WTC11 (cell line): ENCODE data around the gene GPR152. TPM values are rescaled to one million over a fixed set of nuclear protein-coding genes. Genes with fewer than 3 reads are reported as not detected.

Experiments used
- ATAC-seq: fragments of 200-7000 bp; cut with Tn5 transposase; 2 replicates; pipeline ENCODE4 v1.10.0; 2021; ENCODE audit warnings: mild to moderate bottlenecking, moderate library complexity
- CTCF ChIA-PET: fragments of 300-600 bp; sonication (Branson Sonifier 250); formaldehyde crosslinking; loops from one replicate; lab custom pipeline; 2021; ENCODE audit warnings: antibody characterized with exemption; lab: Charles Lee
- POLR2A ChIA-PET: fragments of 350-600 bp; sonication (Branson Sonifier 250); formaldehyde crosslinking; loops from one replicate; lab custom pipeline; 2021; ENCODE audit warnings: antibody characterized with exemption; lab: Charles Lee
- DNase-seq: peaks from one replicate; pipeline ENCODE4 v3.0.0; 2021; ENCODE audit warnings: low spot score
- H3K27ac Mint-ChIP-seq: 2 replicates; pipeline ENCODE4 v1.8.0; 2021; ENCODE audit warnings: mixed read lengths
- H3K27me3 Mint-ChIP-seq: 2 replicates; pipeline ENCODE4 v1.8.0; 2021; ENCODE audit warnings: low read depth, mild to moderate bottlenecking, moderate library complexity, mixed read lengths
- H3K36me3 Mint-ChIP-seq: 2 replicates; pipeline ENCODE4 v1.8.0; 2021; ENCODE audit warnings: mixed read lengths
- H3K4me1 Mint-ChIP-seq: 2 replicates; pipeline ENCODE4 v1.8.0; 2022; ENCODE audit warnings: mixed read lengths
- H3K4me3 Mint-ChIP-seq: 2 replicates; pipeline ENCODE4 v1.8.0; 2021; ENCODE audit warnings: mild to moderate bottlenecking, moderate library complexity, mixed read lengths
- H3K9me3 Mint-ChIP-seq: 2 replicates; pipeline ENCODE4 v1.8.0; 2021; ENCODE audit warnings: mixed read lengths
- AR ChIP-seq: fragments of 250-450 bp; sonication (Bioruptor Pico); IDR thresholded peaks from 2 replicates; pipeline ENCODE4 v1.9.0; 2021; ENCODE audit warnings: mild to moderate bottlenecking
- ATF1 ChIP-seq: sonication (generic); formaldehyde crosslinking; IDR thresholded peaks from 2 replicates; pipeline ENCODE4 v1.8.1; 2023; ENCODE audit warnings: mild to moderate bottlenecking, moderate library complexity, missing genetic modification reagents
- CBFB ChIP-seq: sonication (generic); formaldehyde crosslinking; IDR thresholded peaks from 2 replicates; pipeline ENCODE4 v1.8.1; 2022; ENCODE audit warnings: mild to moderate bottlenecking, low read depth, missing genetic modification reagents
- ERG ChIP-seq: fragments of 250-450 bp; sonication (Bioruptor Pico); IDR thresholded peaks from 2 replicates; pipeline ENCODE4 v1.8.0; 2021; ENCODE audit warnings: mild to moderate bottlenecking
- ESRRA ChIP-seq: sonication (generic); formaldehyde crosslinking; IDR thresholded peaks from 2 replicates; pipeline ENCODE4 v1.8.1; 2022; ENCODE audit warnings: mild to moderate bottlenecking, missing genetic modification reagents, borderline replicate concordance
- GABPB1 ChIP-seq: sonication (generic); formaldehyde crosslinking; IDR thresholded peaks from 2 replicates; pipeline ENCODE4 v1.8.1; 2023; ENCODE audit warnings: mild to moderate bottlenecking, missing genetic modification reagents
- HMGA2 ChIP-seq: fragments of 250-450 bp; sonication (Bioruptor Pico); IDR thresholded peaks from 2 replicates; pipeline ENCODE4 v1.4.0; 2021; ENCODE audit warnings: mild to moderate bottlenecking, moderate library complexity
- IRF2 ChIP-seq: sonication (generic); formaldehyde crosslinking; IDR thresholded peaks from 2 replicates; pipeline ENCODE4 v1.8.0; 2022; ENCODE audit warnings: low read depth, missing genetic modification reagents, borderline replicate concordance
- MYBL2 ChIP-seq: sonication (generic); formaldehyde crosslinking; IDR thresholded peaks from 2 replicates; pipeline ENCODE4 v1.8.1; 2023; ENCODE audit warnings: mild to moderate bottlenecking, moderate library complexity, missing genetic modification reagents
- NR1H2 ChIP-seq: sonication (generic); formaldehyde crosslinking; IDR thresholded peaks from 2 replicates; pipeline ENCODE4 v1.9.0; 2021; ENCODE audit warnings: mild to moderate bottlenecking, moderate library complexity, missing genetic modification reagents
- NR3C1 ChIP-seq: sonication (generic); formaldehyde crosslinking; conservative IDR thresholded peaks from 2 replicates; pipeline ENCODE4 v1.8.1; 2023; ENCODE audit warnings: low read depth, mild to moderate bottlenecking, missing genetic modification reagents
- OVOL2 ChIP-seq: fragments of 250-450 bp; sonication (Bioruptor Pico); IDR thresholded peaks from 2 replicates; pipeline ENCODE4 v1.9.0; 2021; ENCODE audit warnings: mild to moderate bottlenecking, borderline replicate concordance
- SMAD3 ChIP-seq: sonication (generic); formaldehyde crosslinking; IDR thresholded peaks from 2 replicates; pipeline ENCODE4 v1.8.0; 2022; ENCODE audit warnings: missing genetic modification reagents, mild to moderate bottlenecking, borderline replicate concordance
- TEAD4 ChIP-seq: sonication (generic); formaldehyde crosslinking; IDR thresholded peaks from 2 replicates; pipeline ENCODE4 v1.8.0; 2022; ENCODE audit warnings: mild to moderate bottlenecking, missing genetic modification reagents
- ZNF219 ChIP-seq: sonication (generic); formaldehyde crosslinking; IDR thresholded peaks from 2 replicates; pipeline ENCODE4 v1.8.0; 2023; ENCODE audit warnings: missing genetic modification reagents, mild to moderate bottlenecking, borderline replicate concordance
- ZNF416 ChIP-seq: fragments of 250-450 bp; sonication (Bioruptor Pico); IDR thresholded peaks from 2 replicates; pipeline ENCODE4 v1.9.0; 2021; ENCODE audit warnings: mild to moderate bottlenecking, inconsistent platforms
- total RNA-seq: library from RNA; stranded (reverse); gene quantifications from 3 replicates; pipeline ENCODE4 v1.2.3, GENCODE V29; 2021
- TF ChIP-seq, protein P1 (sequence below): sonication (generic); formaldehyde crosslinking; conservative IDR thresholded peaks from 2 replicates; pipeline ENCODE4 v1.8.1; 2022; ENCODE audit warnings: mild to moderate bottlenecking, missing genetic modification reagents
- TF ChIP-seq, protein P2 (sequence below): sonication (generic); formaldehyde crosslinking; IDR thresholded peaks from 2 replicates; pipeline ENCODE4 v1.8.0; 2022; ENCODE audit warnings: mild to moderate bottlenecking, missing genetic modification reagents
- TF ChIP-seq, protein P3 (sequence below): fragments of 250-450 bp; sonication (Bioruptor Pico); IDR thresholded peaks from 2 replicates; pipeline ENCODE4 v1.9.0; 2021; ENCODE audit warnings: moderate library complexity, mild to moderate bottlenecking, inconsistent platforms, borderline replicate concordance

GPR152 gene
- total RNA-seq, 1 experiment from 2014 or later: not detected

DNA sequence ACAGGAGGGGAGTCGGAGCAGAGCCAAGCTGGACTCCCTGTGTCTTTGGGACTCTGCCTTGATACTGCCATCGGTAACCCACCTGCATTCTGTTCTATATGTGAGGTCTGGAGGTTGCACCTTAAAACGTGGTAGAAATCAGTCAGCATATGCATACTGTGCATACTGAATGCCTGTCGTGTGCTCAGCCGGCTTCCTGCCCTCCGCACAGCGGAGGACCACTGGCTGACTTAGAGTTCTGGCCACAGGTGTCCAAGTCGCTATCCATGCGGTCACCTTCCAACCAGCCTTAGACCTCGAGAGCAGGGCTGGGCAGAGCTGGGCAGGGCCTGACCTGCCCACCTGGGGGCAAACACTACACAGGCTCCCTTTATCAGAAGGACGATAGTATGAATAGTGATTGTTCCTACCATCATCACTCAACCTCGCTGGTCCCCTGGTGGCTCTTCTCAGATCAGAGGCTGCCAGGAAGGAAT, 44.8 kb downstream of the GPR152 start (continued):
- no peak for TF ChIP-seq ERG
- no peak for TF ChIP-seq ESRRA
- TF ChIP-seq ATF1 (CRISPR knock-in tag): no peak
- no peak for TF ChIP-seq AR (CRISPR knock-in tag)
- no peak for TF ChIP-seq TEAD4
- TF ChIP-seq, protein P1, sequence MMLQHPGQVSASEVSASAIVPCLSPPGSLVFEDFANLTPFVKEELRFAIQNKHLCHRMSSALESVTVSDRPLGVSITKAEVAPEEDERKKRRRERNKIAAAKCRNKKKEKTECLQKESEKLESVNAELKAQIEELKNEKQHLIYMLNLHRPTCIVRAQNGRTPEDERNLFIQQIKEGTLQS: no peak

DNA sequence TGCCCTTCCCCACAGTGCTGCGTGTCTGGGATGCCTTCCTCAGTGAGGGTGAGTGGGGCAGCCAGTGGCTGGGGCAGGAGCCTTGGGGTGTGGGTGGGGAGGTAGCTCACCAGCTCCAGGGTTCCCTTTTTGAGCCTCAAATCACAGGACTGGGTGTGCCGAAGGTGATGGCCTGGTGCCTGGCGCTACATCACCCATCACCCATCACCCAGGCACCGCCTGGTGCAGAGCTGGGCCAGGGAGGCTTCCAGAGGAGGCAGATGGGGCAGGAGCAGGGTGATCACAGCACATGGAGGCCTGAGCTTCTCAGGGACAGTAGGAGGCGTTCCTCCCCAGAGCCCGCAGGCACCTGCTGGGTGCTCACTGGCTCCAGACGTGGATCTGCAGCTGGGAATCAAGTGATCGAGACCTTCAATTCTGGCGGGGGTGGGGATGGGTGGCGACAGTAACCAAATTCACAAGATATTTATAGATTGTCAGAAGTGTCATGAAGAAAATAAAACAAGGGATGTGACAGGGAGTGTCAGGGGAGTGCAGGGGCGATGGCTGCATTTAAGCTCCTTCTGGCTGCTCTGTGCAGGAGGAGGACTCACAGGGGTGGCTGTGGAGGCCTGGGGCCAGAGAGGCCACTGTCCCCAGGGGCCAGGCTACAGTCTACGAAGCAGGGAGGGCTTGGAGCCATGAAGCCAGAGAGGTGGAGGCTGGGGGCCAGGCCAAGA, 45.4 kb downstream of the GPR152 start:
- ATAC-seq (no peak), DNase-seq (no peak)
- no peaks in the 10 kb centered on the region for H3K9me3 Mint-ChIP-seq
- no peak overlapping the region for H3K27ac Mint-ChIP-seq
- H3K4me1 Mint-ChIP-seq: peaks cover 18% of the 10 kb centered on the region
- CTCF ChIA-PET: interaction anchor here (0.8 to 1.4 kb wide), 6 partner anchors 11 to 63 kb away, joined by 3 to 7 read pairs (median 3); no protein-coding TSS in a partner anchor
- H3K36me3 Mint-ChIP-seq: no peaks in the 10 kb centered on the region
- no peak for TF ChIP-seq ZNF416
- TF ChIP-seq, protein P2, sequence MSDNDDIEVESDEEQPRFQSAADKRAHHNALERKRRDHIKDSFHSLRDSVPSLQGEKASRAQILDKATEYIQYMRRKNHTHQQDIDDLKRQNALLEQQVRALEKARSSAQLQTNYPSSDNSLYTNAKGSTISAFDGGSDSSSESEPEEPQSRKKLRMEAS (CRISPR knock-in tag): no peak
- TF ChIP-seq HMGA2: no peak
- TF ChIP-seq, protein P3, sequence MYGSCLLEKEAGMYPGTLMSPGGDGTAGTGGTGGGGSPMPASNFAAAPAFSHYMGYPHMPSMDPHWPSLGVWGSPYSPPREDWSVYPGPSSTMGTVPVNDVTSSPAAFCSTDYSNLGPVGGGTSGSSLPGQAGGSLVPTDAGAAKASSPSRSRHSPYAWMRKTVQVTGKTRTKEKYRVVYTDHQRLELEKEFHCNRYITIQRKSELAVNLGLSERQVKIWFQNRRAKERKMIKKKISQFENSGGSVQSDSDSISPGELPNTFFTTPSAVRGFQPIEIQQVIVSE (CRISPR knock-in tag): no peak
- TF ChIP-seq CBFB (CRISPR knock-in tag): no peak
- TF ChIP-seq NR3C1 (CRISPR knock-in tag): no peak
- no peak for TF ChIP-seq NR1H2 (CRISPR knock-in tag)
- no peak for TF ChIP-seq GABPB1
- TF ChIP-seq OVOL2 (CRISPR knock-in tag): no peak
- no peak for TF ChIP-seq IRF2 (CRISPR knock-in tag)
- TF ChIP-seq MYBL2 (CRISPR knock-in tag): no peak
- TF ChIP-seq AR (CRISPR knock-in tag): no peak
- TF ChIP-seq SMAD3: no peak
- no peak for TF ChIP-seq ZNF219 (CRISPR knock-in tag)
- no peak overlapping the region for H3K4me3 Mint-ChIP-seq
- peaks cover 8% of the 10 kb centered on the region for H3K27me3 Mint-ChIP-seq
- POLR2A ChIA-PET: interaction anchor here (1.3 to 1.5 kb wide), 2 partner anchors 11 to 13 kb away, joined by 3 to 7 read pairs; no protein-coding TSS in a partner anchor
